K562 (cell line): ENCODE measurements around the gene CEP85L. TPM values are rescaled to one million over a fixed set of nuclear protein-coding genes. Genes with fewer than 3 reads are reported as not detected.

ENCODE experiments used
- ARNT ChIP-seq, 2 experiments: fragments of 450-650 bp; IDR thresholded peaks; 2 replicates each; pipeline ENCODE4 v1.6.1; 2016; ENCODE audit warnings: mild to moderate bottlenecking in 1 of 2
- BMI1 ChIP-seq: fragments of 150-350 bp; IDR thresholded peaks from 2 replicates; pipeline ENCODE4 v1.6.1; 2014; ENCODE audit warnings: low read length
- CREB1 ChIP-seq, 2 experiments: sonication (generic) in 1 of 2; formaldehyde crosslinking in 1 of 2; IDR thresholded peaks; 2 replicates each; pipeline versions ENCODE4 v1.6.1 to v1.8.0; 2012 to 2022; ENCODE audit warnings: inconsistent platforms in 1 of 2, mild to moderate bottlenecking in 1 of 2, missing genetic modification reagents in 1 of 2, moderate library complexity in 1 of 2
- CREM ChIP-seq: IDR thresholded peaks from 2 replicates; pipeline ENCODE4 v1.6.1; 2014; ENCODE audit warnings: antibody characterized with exemption, low read depth
- FOXM1 ChIP-seq, 2 experiments: fragments of 450-650 bp in 1 of 2; sonication (generic) in 1 of 2; formaldehyde crosslinking in 1 of 2; IDR thresholded peaks; 2 replicates each; pipeline versions ENCODE4 v1.6.1 to v1.9.0; 2017 to 2022; ENCODE audit warnings: low read depth in 2 of 2, mild to moderate bottlenecking in 2 of 2, missing genetic modification reagents in 1 of 2, moderate library complexity in 1 of 2
- GATA2 ChIP-seq: sonication (generic); formaldehyde crosslinking; IDR thresholded peaks from 2 replicates; pipeline ENCODE4 v1.4.0; 2020; ENCODE audit warnings: mild to moderate bottlenecking, missing genetic modification reagents
- IFI16 ChIP-seq: fragments of 250-450 bp; sonication (Bioruptor Pico); IDR thresholded peaks from 2 replicates; pipeline ENCODE4 v2.1.2; 2022; ENCODE audit warnings: mild to moderate bottlenecking, inconsistent platforms
- JUND ChIP-seq, 2 experiments: IDR thresholded peaks; 2 replicates in 1 of 2; 3 replicates in 1 of 2; pipeline ENCODE4 v1.6.1; 2011; ENCODE audit warnings: borderline replicate concordance in 2 of 2, low read depth in 2 of 2, low read length in 2 of 2, improper control_type of control experiment in 1 of 2, missing biosample characterization in 1 of 2, missing genetic modification characterization in 1 of 2, missing genetic modification reagents in 1 of 2
- KLF13 ChIP-seq: fragments of 450-650 bp; IDR thresholded peaks from 2 replicates; pipeline ENCODE4 v1.6.1; 2016; ENCODE audit warnings: missing genetic modification characterization, low read depth, mild to moderate bottlenecking, missing compliant biosample characterization, moderate library complexity, borderline replicate concordance
- MECOM ChIP-seq: fragments of 250-450 bp; sonication (Bioruptor Pico); IDR thresholded peaks from 2 replicates; pipeline ENCODE4 v1.8.0; 2022; ENCODE audit warnings: inconsistent platforms
- NFATC3 ChIP-seq: fragments of 450-650 bp; IDR thresholded peaks from 2 replicates; pipeline ENCODE4 v1.6.1; 2017; ENCODE audit warnings: mild to moderate bottlenecking
- NR2C2 ChIP-seq, 2 experiments: fragments of 200-800 bp in 1 of 2; sonication (Bioruptor generic) in 1 of 2; sonication (generic) in 1 of 2; formaldehyde crosslinking in 1 of 2; IDR thresholded peaks; 2 replicates each; pipeline versions ENCODE4 v1.6.1 to v1.8.0; 2016 to 2022; ENCODE audit warnings: mild to moderate bottlenecking in 1 of 2, missing compliant biosample characterization in 1 of 2, missing genetic modification characterization in 1 of 2, missing genetic modification reagents in 1 of 2
- POLR3A ChIP-seq: IDR thresholded peaks from 2 replicates; pipeline ENCODE4 v1.6.1; 2011; ENCODE audit warnings: borderline replicate concordance, mild to moderate bottlenecking, moderate library complexity; ENCODE audit not compliant: insufficient read length, insufficient read depth; ENCODE audit errors: extremely low read depth
- RBM17 ChIP-seq: fragments of 200-400 bp; formaldehyde crosslinking; IDR thresholded peaks from 2 replicates; pipeline ENCODE4 v1.6.1; 2017; ENCODE audit warnings: low read depth, mild to moderate bottlenecking, low read length, borderline replicate concordance
- RCOR1 ChIP-seq, 2 experiments: IDR thresholded peaks; 2 replicates each; pipeline ENCODE4 v1.6.1; 2012; ENCODE audit warnings: low read depth in 2 of 2, low read length in 2 of 2, borderline replicate concordance in 1 of 2, improper control_type of control experiment in 1 of 2
- SUPT5H ChIP-seq: fragments of 450-650 bp; IDR thresholded peaks from 2 replicates; pipeline ENCODE4 v1.6.1; 2016
- TAF1 ChIP-seq: IDR thresholded peaks from 2 replicates; pipeline ENCODE4 v1.6.1; 2011; ENCODE audit warnings: mild to moderate bottlenecking, low read length, moderate library complexity; ENCODE audit not compliant: insufficient read depth, control insufficient read depth, severe bottlenecking; ENCODE audit errors: extremely low read depth
- TAL1 ChIP-seq: fragments of 450-650 bp; IDR thresholded peaks from 2 replicates; pipeline ENCODE4 v1.6.1; 2016; ENCODE audit warnings: mild to moderate bottlenecking
- TOE1 ChIP-seq, 2 experiments: fragments of 450-650 bp in 1 of 2; sonication (generic) in 1 of 2; formaldehyde crosslinking in 1 of 2; IDR thresholded peaks; 2 replicates each; pipeline versions ENCODE4 v1.7.1 to v1.8.0; 2016 to 2022; ENCODE audit warnings: borderline replicate concordance in 2 of 2, mild to moderate bottlenecking in 2 of 2, antibody characterized with exemption in 1 of 2, inconsistent platforms in 1 of 2, low read depth in 1 of 2, missing genetic modification reagents in 1 of 2, moderate library complexity in 1 of 2
- ZNF121 ChIP-seq: sonication (generic); formaldehyde crosslinking; conservative IDR thresholded peaks from 2 replicates; pipeline ENCODE4 v1.8.0; 2022; ENCODE audit warnings: missing genetic modification reagents
- ZNF445 ChIP-seq: fragments of 250-450 bp; sonication (Bioruptor Pico); IDR thresholded peaks from 2 replicates; pipeline ENCODE4 v1.4.0; 2020; ENCODE audit warnings: low read depth, mild to moderate bottlenecking, moderate library complexity
- ZNF644 ChIP-seq: fragments of 200-800 bp; sonication (Bioruptor generic); IDR thresholded peaks from 2 replicates; pipeline ENCODE4 v1.6.1; 2016; ENCODE audit warnings: low read depth, missing genetic modification characterization, missing compliant biosample characterization
- ZNF764 ChIP-seq: fragments of 250-450 bp; sonication (Bioruptor Pico); IDR thresholded peaks from 2 replicates; pipeline ENCODE4 v1.4.0; 2020; ENCODE audit warnings: low read depth, mild to moderate bottlenecking, moderate library complexity
- polyA plus RNA-seq, 8 experiments: library from polyadenylated mRNA; depleted of rRNA in 4 of 8; stranded (reverse) in 5 of 8; unstranded in 3 of 8; fragments of >200 nt; fragmentation: Nextera tagmentation in 2 of 8; fragmentation: Illumina TruSeq in 1 of 8; extraction: Ambion mirVana in 2 of 8; extraction: Trizol in 1 of 8; gene quantifications; 2 replicates each; pipeline versions ENCODE4 v1.2.1 to v1.2.3, GENCODE V29; 2011 to 2014; ENCODE audit warnings: inconsistent platforms in 1 of 8, missing spikeins in 1 of 8
- total RNA-seq, 7 experiments: library from RNA; depleted of rRNA in 6 of 7; stranded (reverse); fragments of >200 nt in 6 of 7; fragmentation: Illumina TruSeq in 2 of 7; extraction: Trizol in 2 of 7; gene quantifications; 2 replicates each; pipeline versions ENCODE4 v1.2.1 to v1.2.3, GENCODE V29; 2011 to 2021; ENCODE audit warnings: low replicate concordance in 1 of 7
- TF ChIP-seq, protein P1 (sequence below): fragments of 200-800 bp; sonication (Bioruptor generic); IDR thresholded peaks from 2 replicates; pipeline ENCODE4 v1.6.1; 2017; ENCODE audit warnings: missing genetic modification characterization, missing compliant biosample characterization
- TF ChIP-seq, protein P2 (sequence below): sonication (generic); formaldehyde crosslinking; IDR thresholded peaks from 2 replicates; pipeline ENCODE4 v1.8.1; 2023; ENCODE audit warnings: mild to moderate bottlenecking, missing genetic modification reagents, moderate library complexity

Gene CEP85L
- total and polyA plus RNA-seq, 9 of the 15 experiments (the other 6 are each of a cell fraction or from before 2014, with no cell fraction given), result 4.5 to 15.8 (median 8.3) TPM

DNA sequence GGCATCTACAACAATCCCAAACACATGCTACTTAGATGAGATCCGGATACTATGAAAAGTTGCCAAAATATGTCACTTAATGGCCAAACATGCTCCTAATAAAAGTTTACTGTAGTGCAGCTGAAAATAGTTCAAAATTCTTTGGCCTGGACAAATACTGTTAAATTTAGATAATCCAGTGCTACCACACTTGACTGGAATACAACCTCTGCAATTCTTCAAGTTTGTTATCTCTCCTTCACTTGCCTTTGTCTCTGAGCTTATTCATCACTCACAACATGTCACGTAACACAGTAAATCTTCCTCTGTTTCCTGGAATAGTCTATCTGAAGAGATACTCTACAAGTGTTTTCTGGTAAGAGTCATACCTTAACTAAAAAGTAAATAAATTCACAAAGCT is 113.8 kb downstream of the CEP85L start (continued):
- no peak for TF ChIP-seq TAF1
- no peak for TF ChIP-seq POLR3A
- TF ChIP-seq MECOM (CRISPR knock-in tag), result peak; percentile 98
- TF ChIP-seq GATA2, result 0 out of 2 replicates have a peak, but pooled peaks have one; percentile 28
- no peak for TF ChIP-seq NFATC3
- TF ChIP-seq NR2C2 (CRISPR knock-in tag; IDR thresholded peaks at IDR 0.05), result no peak
- TF ChIP-seq NR2C2 (tag; IDR thresholded peaks at IDR 0.05), result 0 out of 2 replicates have a peak, but pooled peaks have one; percentile 22
- TF ChIP-seq ZNF764 (CRISPR knock-in tag), result no peak
- TF ChIP-seq FOXM1 (IDR thresholded peaks at IDR 0.05; ENCODE audit: low read depth), result peak; percentile 56; the same call in 1 of the 2 replicates
- TF ChIP-seq FOXM1 (CRISPR knock-in tag; IDR thresholded peaks at IDR 0.05; ENCODE audit: low read depth), result no peak
- no peak for TF ChIP-seq BMI1
- TF ChIP-seq IFI16 (CRISPR knock-in tag), result no peak
- no peak for TF ChIP-seq SUPT5H
- TF ChIP-seq RBM17, result no peak
- TF ChIP-seq ARNT (IDR thresholded peaks at IDR 0.05), result 0 out of 4 replicates have a peak, but pooled peaks of 1 of the 2 experiments have one; percentile 62
- TF ChIP-seq CREB1 (IDR thresholded peaks at IDR 0.05), result no peak; the same call in 1 of the 2 replicates
- TF ChIP-seq CREB1 (CRISPR knock-in tag; IDR thresholded peaks at IDR 0.05), result no peak
- TF ChIP-seq ZNF445, result no peak
- TF ChIP-seq ZNF644 (tag), result no peak
- TF ChIP-seq, protein P1, sequence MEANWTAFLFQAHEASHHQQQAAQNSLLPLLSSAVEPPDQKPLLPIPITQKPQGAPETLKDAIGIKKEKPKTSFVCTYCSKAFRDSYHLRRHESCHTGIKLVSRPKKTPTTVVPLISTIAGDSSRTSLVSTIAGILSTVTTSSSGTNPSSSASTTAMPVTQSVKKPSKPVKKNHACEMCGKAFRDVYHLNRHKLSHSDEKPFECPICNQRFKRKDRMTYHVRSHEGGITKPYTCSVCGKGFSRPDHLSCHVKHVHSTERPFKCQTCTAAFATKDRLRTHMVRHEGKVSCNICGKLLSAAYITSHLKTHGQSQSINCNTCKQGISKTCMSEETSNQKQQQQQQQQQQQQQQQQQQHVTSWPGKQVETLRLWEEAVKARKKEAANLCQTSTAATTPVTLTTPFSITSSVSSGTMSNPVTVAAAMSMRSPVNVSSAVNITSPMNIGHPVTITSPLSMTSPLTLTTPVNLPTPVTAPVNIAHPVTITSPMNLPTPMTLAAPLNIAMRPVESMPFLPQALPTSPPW (CRISPR knock-in tag), result no peak
- TF ChIP-seq TOE1 (IDR thresholded peaks at IDR 0.05; ENCODE audit: borderline replicate concordance), result 0 out of 2 replicates have a peak, but pooled peaks have one; percentile 27
- TF ChIP-seq TOE1 (CRISPR knock-in tag; IDR thresholded peaks at IDR 0.05; ENCODE audit: borderline replicate concordance, low read depth), result no peak
- TF ChIP-seq CREM, result 0 out of 2 replicates have a peak, but pooled peaks have one; percentile 30
- TF ChIP-seq ZNF121 (CRISPR knock-in tag), result no peak
- TF ChIP-seq JUND (IDR thresholded peaks at IDR 0.05; ENCODE audit: borderline replicate concordance, low read depth, low read length), result peak; percentile 81
- TF ChIP-seq JUND (tag; IDR thresholded peaks at IDR 0.05; ENCODE audit: borderline replicate concordance, low read depth, low read length), result peak; percentile 75; the same call in 1 of the 3 replicates
- TF ChIP-seq, protein P2, sequence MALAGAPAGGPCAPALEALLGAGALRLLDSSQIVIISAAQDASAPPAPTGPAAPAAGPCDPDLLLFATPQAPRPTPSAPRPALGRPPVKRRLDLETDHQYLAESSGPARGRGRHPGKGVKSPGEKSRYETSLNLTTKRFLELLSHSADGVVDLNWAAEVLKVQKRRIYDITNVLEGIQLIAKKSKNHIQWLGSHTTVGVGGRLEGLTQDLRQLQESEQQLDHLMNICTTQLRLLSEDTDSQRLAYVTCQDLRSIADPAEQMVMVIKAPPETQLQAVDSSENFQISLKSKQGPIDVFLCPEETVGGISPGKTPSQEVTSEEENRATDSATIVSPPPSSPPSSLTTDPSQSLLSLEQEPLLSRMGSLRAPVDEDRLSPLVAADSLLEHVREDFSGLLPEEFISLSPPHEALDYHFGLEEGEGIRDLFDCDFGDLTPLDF (CRISPR knock-in tag), result no peak
- TF ChIP-seq KLF13 (tag), result no peak
- TF ChIP-seq TAL1, result peak; percentile 68
- peak in 1 of 2 experiments; percentile 95; a peak in 2 of 4 replicates for TF ChIP-seq RCOR1 (IDR thresholded peaks at IDR 0.05; ENCODE audit: borderline replicate concordance in 1 of 2, low read depth in 2 of 2, low read length in 2 of 2)
